GM12872 (cell line): ENCODE measurements around the gene GPR78.

Experiments used
- CTCF ChIP-seq: IDR thresholded peaks from 3 replicates; pipeline ENCODE4 v1.5.1; 2011; ENCODE audit warnings: low read depth, mild to moderate bottlenecking, low read length, moderate library complexity; ENCODE audit not compliant: insufficient read depth

GPR78 gene

GRCh38 chr4:8600266-8600665, 20.1 kb downstream of the GPR78 start:
- TF ChIP-seq CTCF = no peak

- no peak for TF ChIP-seq CTCF
These were observed 20.5 kb downstream of the GPR78 start for GRCh38 chr4:8600686-8601085.

- TF ChIP-seq CTCF = no peak
These were observed 20.9 kb downstream of the GPR78 start for GRCh38 chr4:8601086-8601485.

- no peak for TF ChIP-seq CTCF
These were observed 21.4 kb downstream of the GPR78 start for GRCh38 chr4:8601556-8601955.

- no peak for TF ChIP-seq CTCF
These were observed 22.7 kb downstream of the GPR78 start for GRCh38 chr4:8602686-8603430.

- no peak for TF ChIP-seq CTCF
These were observed 23.7 kb downstream of the GPR78 start for GRCh38 chr4:8603931-8604330.

GRCh38 chr4:8605289-8605688, 25.1 kb downstream of the GPR78 start:
- TF ChIP-seq CTCF = no peak

GRCh38 chr4:8606476-8606875, 26.3 kb downstream of the GPR78 start:
- TF ChIP-seq CTCF = no peak
